PFSK-1 (cell line): Measurements from ENCODE around the gene NEMP2.

ENCODE experiments used
- FOXP2 ChIP-seq: optimal IDR thresholded peaks from 2 replicates; pipeline ENCODE3; 2011; ENCODE audit warnings: borderline replicate concordance, control low read depth, inconsistent platforms; ENCODE audit not compliant: insufficient read depth; ENCODE audit errors: extremely low read length, extremely low read depth
- POLR2AphosphoS5 ChIP-seq: IDR thresholded peaks from 2 replicates; pipeline ENCODE4 v1.6.1; 2012; ENCODE audit warnings: low read depth, mild to moderate bottlenecking, control low read depth, low read length, moderate library complexity
- SIN3A ChIP-seq: IDR thresholded peaks from 2 replicates; pipeline ENCODE4 v1.6.1; 2012; ENCODE audit warnings: mild to moderate bottlenecking, low read length, moderate library complexity, borderline replicate concordance; ENCODE audit not compliant: insufficient read depth
- TAF1 ChIP-seq: IDR thresholded peaks from 2 replicates; pipeline ENCODE4 v1.6.1; 2012; ENCODE audit warnings: low read length, control low read depth, borderline replicate concordance; ENCODE audit not compliant: insufficient read depth
- TF ChIP-seq, protein P1 (sequence below), 2 experiments: IDR thresholded peaks; 2 replicates each; pipeline versions ENCODE4 v1.6.1 to v1.8.0; 2011 to 2012; ENCODE audit warnings: low read depth in 2 of 2, low read length in 2 of 2, control low read depth in 1 of 2, inconsistent platforms in 1 of 2, mild to moderate bottlenecking in 1 of 2, moderate library complexity in 1 of 2; ENCODE audit not compliant: insufficient read depth in 1 of 2

The NEMP2 gene

DNA sequence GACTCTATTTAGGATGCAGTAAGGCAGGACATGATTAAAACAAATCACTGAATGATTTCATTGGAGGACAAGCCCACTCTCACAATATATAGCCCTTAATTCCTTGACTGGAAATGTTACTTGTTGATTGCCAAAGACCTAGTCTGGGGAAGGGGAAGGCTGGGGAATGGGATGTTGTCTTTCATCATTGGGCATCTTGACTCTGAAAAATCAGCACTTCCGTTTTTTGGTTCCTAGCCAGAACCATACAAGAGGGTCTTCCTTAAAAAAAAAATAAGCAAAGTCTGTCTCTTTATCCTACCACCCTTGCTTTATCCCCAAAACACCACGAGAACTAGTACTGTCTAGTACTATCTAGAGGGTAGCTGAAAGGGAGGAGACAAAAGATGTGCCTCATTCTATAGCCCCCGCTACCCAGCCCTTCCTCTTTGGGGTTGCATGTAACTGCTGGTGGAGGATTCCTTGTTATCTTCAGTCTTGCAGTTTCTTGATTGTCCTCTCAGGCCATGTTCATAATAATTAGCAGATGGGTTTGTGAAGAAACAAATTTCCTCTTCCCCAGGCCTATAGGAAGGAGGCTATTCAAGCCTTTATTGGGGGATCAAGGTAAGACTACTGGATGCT lies 55.8 kb downstream of the NEMP2 start:
- TF ChIP-seq, protein P1, sequence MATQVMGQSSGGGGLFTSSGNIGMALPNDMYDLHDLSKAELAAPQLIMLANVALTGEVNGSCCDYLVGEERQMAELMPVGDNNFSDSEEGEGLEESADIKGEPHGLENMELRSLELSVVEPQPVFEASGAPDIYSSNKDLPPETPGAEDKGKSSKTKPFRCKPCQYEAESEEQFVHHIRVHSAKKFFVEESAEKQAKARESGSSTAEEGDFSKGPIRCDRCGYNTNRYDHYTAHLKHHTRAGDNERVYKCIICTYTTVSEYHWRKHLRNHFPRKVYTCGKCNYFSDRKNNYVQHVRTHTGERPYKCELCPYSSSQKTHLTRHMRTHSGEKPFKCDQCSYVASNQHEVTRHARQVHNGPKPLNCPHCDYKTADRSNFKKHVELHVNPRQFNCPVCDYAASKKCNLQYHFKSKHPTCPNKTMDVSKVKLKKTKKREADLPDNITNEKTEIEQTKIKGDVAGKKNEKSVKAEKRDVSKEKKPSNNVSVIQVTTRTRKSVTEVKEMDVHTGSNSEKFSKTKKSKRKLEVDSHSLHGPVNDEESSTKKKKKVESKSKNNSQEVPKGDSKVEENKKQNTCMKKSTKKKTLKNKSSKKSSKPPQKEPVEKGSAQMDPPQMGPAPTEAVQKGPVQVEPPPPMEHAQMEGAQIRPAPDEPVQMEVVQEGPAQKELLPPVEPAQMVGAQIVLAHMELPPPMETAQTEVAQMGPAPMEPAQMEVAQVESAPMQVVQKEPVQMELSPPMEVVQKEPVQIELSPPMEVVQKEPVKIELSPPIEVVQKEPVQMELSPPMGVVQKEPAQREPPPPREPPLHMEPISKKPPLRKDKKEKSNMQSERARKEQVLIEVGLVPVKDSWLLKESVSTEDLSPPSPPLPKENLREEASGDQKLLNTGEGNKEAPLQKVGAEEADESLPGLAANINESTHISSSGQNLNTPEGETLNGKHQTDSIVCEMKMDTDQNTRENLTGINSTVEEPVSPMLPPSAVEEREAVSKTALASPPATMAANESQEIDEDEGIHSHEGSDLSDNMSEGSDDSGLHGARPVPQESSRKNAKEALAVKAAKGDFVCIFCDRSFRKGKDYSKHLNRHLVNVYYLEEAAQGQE (IDR thresholded peaks at IDR 0.05; ENCODE audit: insufficient read depth in 1 of 2, low read depth in 2 of 2, low read length in 2 of 2) = no peak
- TF ChIP-seq TAF1 (no peak), SIN3A (no peak)

DNA sequence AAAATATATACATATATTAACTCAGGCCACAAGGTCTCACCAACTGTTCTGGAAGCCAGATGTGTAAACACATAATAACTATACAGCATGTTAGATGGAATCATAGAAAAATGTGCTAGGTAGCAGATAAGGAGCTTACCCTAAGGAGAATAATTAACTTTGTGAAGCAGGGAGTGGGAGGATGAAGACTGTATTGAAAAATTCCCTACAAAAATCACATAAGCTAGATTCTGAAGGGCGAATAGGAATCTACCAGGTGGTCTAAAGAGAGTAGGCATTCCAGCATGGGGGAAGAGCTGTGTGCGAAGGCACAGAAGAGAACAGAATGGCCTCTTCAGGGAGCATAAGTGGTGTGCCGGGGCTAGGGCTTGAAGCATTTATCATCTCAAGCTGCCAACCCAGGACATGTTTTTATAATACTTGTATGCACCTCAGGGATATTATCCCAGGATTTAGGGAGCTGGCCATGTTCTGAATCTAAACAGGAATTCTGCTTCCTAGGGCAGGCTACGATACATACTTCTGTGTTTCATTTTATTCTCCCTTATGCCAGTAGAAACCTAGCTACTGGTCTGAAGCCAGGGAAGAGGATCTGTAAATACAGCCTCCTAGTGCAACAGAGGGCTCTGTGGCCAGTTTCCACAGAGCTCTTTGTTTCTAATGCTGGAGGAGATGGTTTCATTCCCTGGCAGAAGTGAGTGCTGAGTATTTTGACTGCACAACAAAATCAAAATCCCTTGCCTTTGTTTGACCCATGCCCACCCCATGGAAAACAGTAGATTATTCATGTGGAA lies 56.7 kb downstream of the NEMP2 start:
- TF ChIP-seq FOXP2 = no peak
- no peak for TF ChIP-seq POLR2AphosphoS5
- TF ChIP-seq TAF1 = no peak
- TF ChIP-seq SIN3A = no peak
- TF ChIP-seq, protein P1 (IDR thresholded peaks at IDR 0.05; ENCODE audit: insufficient read depth in 1 of 2, low read depth in 2 of 2, low read length in 2 of 2) = no peak

DNA sequence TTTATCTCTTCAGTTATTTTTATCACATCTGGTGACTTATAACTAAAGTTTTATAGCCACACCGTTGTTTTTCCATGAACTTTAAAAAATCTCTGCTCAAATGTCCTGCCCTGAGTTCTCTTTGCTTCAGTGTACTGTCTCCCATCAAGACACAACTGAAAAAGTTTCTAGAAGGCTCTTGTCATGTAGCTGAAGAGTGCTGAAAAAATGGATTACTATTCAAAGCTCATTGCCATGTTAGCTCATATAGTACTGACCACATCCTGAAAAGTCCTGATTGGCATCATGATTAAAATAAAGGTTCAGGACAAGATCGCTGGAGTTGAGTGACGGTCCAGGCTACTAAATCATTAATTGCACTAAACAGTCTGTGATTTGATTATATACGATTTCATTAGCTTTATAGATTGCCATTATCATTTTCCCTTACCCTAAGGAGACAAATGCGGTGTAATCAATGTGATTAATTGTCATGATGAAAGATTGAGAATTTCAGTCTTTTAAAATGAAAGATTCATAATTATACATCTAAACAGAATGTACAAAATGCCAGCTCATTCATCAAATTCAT lies 64.2 kb downstream of the NEMP2 start:
- TF ChIP-seq SIN3A (no peak), POLR2AphosphoS5 (no peak), TAF1 (no peak), FOXP2 (no peak)
- TF ChIP-seq, protein P1 (IDR thresholded peaks at IDR 0.05; ENCODE audit: insufficient read depth in 1 of 2, low read depth in 2 of 2, low read length in 2 of 2) = no peak

DNA sequence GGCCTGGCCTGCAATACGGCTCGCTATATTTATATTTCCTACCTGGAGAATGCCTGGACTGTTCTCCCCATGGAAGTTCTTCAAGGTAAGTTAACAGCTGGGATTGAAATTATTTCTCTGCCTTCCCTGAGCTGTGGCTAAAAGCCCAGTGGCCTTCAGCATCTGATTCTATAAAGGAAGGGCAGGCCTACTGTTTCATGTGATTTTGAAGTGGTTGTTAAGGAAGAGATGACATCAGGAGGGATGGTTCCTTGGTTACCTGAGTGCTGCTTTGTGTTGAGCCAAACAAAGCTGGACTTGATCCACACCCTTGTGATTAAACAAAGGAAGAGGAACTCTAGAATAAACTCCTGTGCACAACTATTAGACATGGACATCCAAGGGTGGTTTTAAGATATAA lies 64.8 kb downstream of the NEMP2 start:
- no peak for TF ChIP-seq TAF1
- TF ChIP-seq, protein P1 (IDR thresholded peaks at IDR 0.05; ENCODE audit: insufficient read depth in 1 of 2, low read depth in 2 of 2, low read length in 2 of 2) = no peak
- TF ChIP-seq FOXP2 = no peak
- TF ChIP-seq SIN3A = no peak
- no peak for TF ChIP-seq POLR2AphosphoS5
